Measurements from ENCODE around the gene DPYSL4.

Gene DPYSL4

GRCh38 chr10:132230557-132231210 lies 43.9 kb downstream of the DPYSL4 start:
- no peak for DNase-seq

GRCh38 chr10:132231656-132232022 lies 44.9 kb downstream of the DPYSL4 start:
- DNase-seq: no peak

GRCh38 chr10:132232023-132232951 lies 45.5 kb downstream of the DPYSL4 start:
- peak; percentile 32 for DNase-seq

GRCh38 chr10:132232981-132233380 lies 46.2 kb downstream of the DPYSL4 start:
- no peak for DNase-seq

GRCh38 chr10:132233501-132234085 lies 46.8 kb downstream of the DPYSL4 start:
- no peak for DNase-seq

- DNase-seq: no peak
Measured at GRCh38 chr10:132234860-132235259, 48.1 kb downstream of the DPYSL4 start.

- no peak for DNase-seq
Measured at GRCh38 chr10:132236161-132236560, 49.4 kb downstream of the DPYSL4 start.

- DNase-seq: no peak
Measured at GRCh38 chr10:132236881-132237280, 50.1 kb downstream of the DPYSL4 start.

- no peak for DNase-seq
Measured at GRCh38 chr10:132237396-132237795, 50.6 kb downstream of the DPYSL4 start.

- DNase-seq: no peak
Measured at GRCh38 chr10:132237871-132238270, 51.1 kb downstream of the DPYSL4 start.

GRCh38 chr10:132238371-132239125 lies 51.8 kb downstream of the DPYSL4 start:
- DNase-seq: no peak

GRCh38 chr10:132239126-132240031 lies 52.6 kb downstream of the DPYSL4 start:
- no peak for DNase-seq

- no peak for DNase-seq
Measured at GRCh38 chr10:132240156-132240555, 53.4 kb downstream of the DPYSL4 start.

GRCh38 chr10:132240581-132240980 lies 53.8 kb downstream of the DPYSL4 start:
- no peak for DNase-seq

GRCh38 chr10:132241086-132241485 lies 54.3 kb downstream of the DPYSL4 start:
- DNase-seq: no peak

- DNase-seq: no peak
Measured at GRCh38 chr10:132241496-132241895, 54.7 kb downstream of the DPYSL4 start.

- no peak for DNase-seq
Measured at GRCh38 chr10:132242103-132242840, 55.5 kb downstream of the DPYSL4 start.

- no peak for DNase-seq
Measured at GRCh38 chr10:132243141-132243540, 56.4 kb downstream of the DPYSL4 start.

GRCh38 chr10:132243626-132244025 lies 56.9 kb downstream of the DPYSL4 start:
- DNase-seq: no peak

- no peak for DNase-seq
Measured at GRCh38 chr10:132245056-132245455, 58.3 kb downstream of the DPYSL4 start.

- no peak for DNase-seq
Measured at GRCh38 chr10:132246296-132246695, 59.5 kb downstream of the DPYSL4 start.
